ENCODE results near the gene SYT12.

DNA sequence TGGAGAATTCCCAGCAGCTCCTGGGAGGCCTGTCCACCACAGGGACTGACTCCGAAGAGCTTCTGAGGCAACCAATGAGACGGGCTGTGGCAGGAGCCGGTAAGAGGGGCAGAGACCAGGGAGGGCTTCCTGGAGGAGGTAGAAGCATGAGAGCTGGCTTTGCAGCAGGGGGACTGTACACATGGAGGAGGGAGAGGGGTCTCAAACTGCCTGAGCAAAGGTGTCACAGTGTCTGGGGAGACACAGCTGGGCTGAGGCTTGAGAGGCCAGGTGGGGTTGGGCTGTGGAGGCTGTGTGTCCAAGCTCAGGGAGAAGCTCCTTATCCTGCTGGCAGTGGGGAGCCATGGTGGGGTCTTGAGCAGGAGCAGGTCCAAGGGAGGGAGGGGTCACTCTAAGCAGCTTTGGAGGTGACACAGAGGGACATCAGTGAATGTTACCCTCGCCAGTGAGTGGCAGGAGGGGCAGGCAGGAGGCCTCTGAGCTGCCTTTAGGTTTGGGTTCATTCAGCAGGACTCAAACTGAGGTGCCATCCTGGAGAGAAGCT, 29.1 kb downstream of the SYT12 start:
- TF ChIP-seq, protein P1, sequence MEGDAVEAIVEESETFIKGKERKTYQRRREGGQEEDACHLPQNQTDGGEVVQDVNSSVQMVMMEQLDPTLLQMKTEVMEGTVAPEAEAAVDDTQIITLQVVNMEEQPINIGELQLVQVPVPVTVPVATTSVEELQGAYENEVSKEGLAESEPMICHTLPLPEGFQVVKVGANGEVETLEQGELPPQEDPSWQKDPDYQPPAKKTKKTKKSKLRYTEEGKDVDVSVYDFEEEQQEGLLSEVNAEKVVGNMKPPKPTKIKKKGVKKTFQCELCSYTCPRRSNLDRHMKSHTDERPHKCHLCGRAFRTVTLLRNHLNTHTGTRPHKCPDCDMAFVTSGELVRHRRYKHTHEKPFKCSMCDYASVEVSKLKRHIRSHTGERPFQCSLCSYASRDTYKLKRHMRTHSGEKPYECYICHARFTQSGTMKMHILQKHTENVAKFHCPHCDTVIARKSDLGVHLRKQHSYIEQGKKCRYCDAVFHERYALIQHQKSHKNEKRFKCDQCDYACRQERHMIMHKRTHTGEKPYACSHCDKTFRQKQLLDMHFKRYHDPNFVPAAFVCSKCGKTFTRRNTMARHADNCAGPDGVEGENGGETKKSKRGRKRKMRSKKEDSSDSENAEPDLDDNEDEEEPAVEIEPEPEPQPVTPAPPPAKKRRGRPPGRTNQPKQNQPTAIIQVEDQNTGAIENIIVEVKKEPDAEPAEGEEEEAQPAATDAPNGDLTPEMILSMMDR (conservative IDR thresholded peaks at IDR 0.05; ENCODE audit: low read length), result no peak
- no peak for TF ChIP-seq EZH2phosphoT487 (IDR thresholded peaks at IDR 0.05; ENCODE audit: borderline replicate concordance, low read depth, low read length)

Measured in OCI-LY7 (cell line).